A549 (cell line): Measurements from ENCODE around the gene CACNA2D2. TPM values are rescaled to one million over a fixed set of nuclear protein-coding genes. Genes with fewer than 3 reads are reported as not detected.

Experiments used
- ATAC-seq, 2 experiments: fragments of 200-7000 bp in 1 of 2; fragments of >200 bp in 1 of 2; cut with Nextera tagmentation in 1 of 2; cut with Tn5 transposase in 1 of 2; 3 replicates each; pipeline versions ENCODE4 v1.8.0 to v1.9.1; 2018 to 2020; ENCODE audit warnings: mild to moderate bottlenecking in 1 of 2, moderate library complexity in 1 of 2
- CTCF ChIA-PET: fragments of 300-600 bp; sonication (Branson Sonifier 250); formaldehyde crosslinking; extraction: SDS; loops from one replicate; lab custom pipeline; 2021; ENCODE audit warnings: antibody characterized with exemption, inconsistent platforms; lab: Yijun Ruan, JAX
- POLR2A ChIA-PET: fragments of 350-600 bp; formaldehyde crosslinking; extraction: SDS; loops from one replicate; lab custom pipeline; 2021; ENCODE audit warnings: antibody characterized with exemption, inconsistent platforms; lab: Yijun Ruan, JAX
- DNase-seq, 2 experiments: peaks; one replicate each; pipeline versions ENCODE4 v3.0.0 to v3.0.0-alpha.2; 2011 to 2016; ENCODE audit warnings: low read depth in 1 of 2, low spot score in 1 of 2
- FAIRE-seq: peaks from 2 replicates; lab custom pipeline; 2011; peaks lifted over from hg19 to GRCh38; lab: Jason Lieb, UNC
- H3K27ac ChIP-seq, 2 experiments: fragments of >200 bp; sonication (Bioruptor Twin); formaldehyde crosslinking; 3 replicates each; pipeline ENCODE4 v1.5.1; 2016 to 2017
- H3K4me1 ChIP-seq: fragments of >200 bp; sonication (Bioruptor Twin); formaldehyde crosslinking; 3 replicates; pipeline ENCODE4 v1.6.1; 2016
- H3K4me2 ChIP-seq: fragments of >200 bp; sonication (Bioruptor Twin); formaldehyde crosslinking; 3 replicates; pipeline ENCODE4 v1.6.1; 2016
- H3K4me3 ChIP-seq: fragments of >200 bp; sonication (Bioruptor Twin); formaldehyde crosslinking; 3 replicates; pipeline ENCODE4 v1.5.1; 2016
- H3K9me3 ChIP-seq: fragments of >200 bp; sonication (Bioruptor Twin); formaldehyde crosslinking; 3 replicates; pipeline ENCODE4 v1.6.1; 2016
- BCL3 ChIP-seq: fragments of >200 bp; sonication (Bioruptor Twin); formaldehyde crosslinking; IDR thresholded peaks from 3 replicates; pipeline ENCODE4 v1.6.1; 2016
- BHLHE40 ChIP-seq: IDR thresholded peaks from 2 replicates; pipeline ENCODE4 v1.6.1; 2012; ENCODE audit warnings: low read depth, low read length, inconsistent platforms
- CEBPB ChIP-seq, 2 experiments: fragments of >200 bp in 1 of 2; sonication (Bioruptor Twin) in 1 of 2; formaldehyde crosslinking in 1 of 2; IDR thresholded peaks; 2 replicates each; pipeline ENCODE4 v1.6.1; 2012 to 2016
- FOSB ChIP-seq: fragments of 250-450 bp; sonication (Bioruptor Pico); IDR thresholded peaks from 2 replicates; pipeline ENCODE4 v1.5.0; 2020; ENCODE audit warnings: mild to moderate bottlenecking, moderate library complexity
- FOSL2 ChIP-seq, 2 experiments: fragments of 450-650 bp in 1 of 2; fragments of >200 bp in 1 of 2; sonication (Bioruptor Twin) in 1 of 2; formaldehyde crosslinking; IDR thresholded peaks; 2 replicates each; pipeline versions ENCODE4 v1.5.0 to v1.6.1; 2016 to 2020; ENCODE audit warnings: mild to moderate bottlenecking in 1 of 2, moderate library complexity in 1 of 2
- FOXS1 ChIP-seq: fragments of 250-450 bp; sonication (Bioruptor Pico); IDR thresholded peaks from 2 replicates; pipeline ENCODE4 v1.5.0; 2020; ENCODE audit warnings: mild to moderate bottlenecking, moderate library complexity
- HOXB13 ChIP-seq: fragments of 250-450 bp; sonication (Bioruptor Pico); IDR thresholded peaks from 2 replicates; pipeline ENCODE4 v1.5.0; 2020; ENCODE audit warnings: low read depth, mild to moderate bottlenecking, moderate library complexity
- JUNB ChIP-seq: fragments of >200 bp; sonication (Bioruptor Twin); formaldehyde crosslinking; IDR thresholded peaks from 2 replicates; pipeline ENCODE4 v1.6.1; 2016
- POLR2AphosphoS2 ChIP-seq: conservative IDR thresholded peaks from 2 replicates; pipeline ENCODE4 v1.6.1; 2012; ENCODE audit warnings: low read length, improper control_type of control experiment, inconsistent platforms
- RAD21 ChIP-seq, 2 experiments: fragments of >200 bp in 1 of 2; sonication (Bioruptor Twin) in 1 of 2; formaldehyde crosslinking in 1 of 2; IDR thresholded peaks in 1 of 2; conservative IDR thresholded peaks in 1 of 2; 2 replicates in 1 of 2; 3 replicates in 1 of 2; pipeline ENCODE4 v1.6.1; 2012 to 2018; ENCODE audit warnings: inconsistent platforms in 1 of 2
- RFX5 ChIP-seq: fragments of 450-650 bp; IDR thresholded peaks from 2 replicates; pipeline ENCODE4 v1.7.1; 2014; ENCODE audit warnings: antibody characterized with exemption, mild to moderate bottlenecking, moderate library complexity
- RNF2 ChIP-seq: fragments of 200-600 bp; sonication (generic); IDR thresholded peaks from 2 replicates; pipeline ENCODE4 v1.6.1; 2016; ENCODE audit warnings: low read depth, mild to moderate bottlenecking, antibody characterized with exemption, moderate library complexity, borderline replicate concordance
- ZNF302 ChIP-seq: fragments of 250-450 bp; sonication (Bioruptor Pico); IDR thresholded peaks from 2 replicates; pipeline ENCODE4 v1.9.0; 2021; ENCODE audit warnings: inconsistent platforms, mild to moderate bottlenecking, moderate library complexity
- WGBS: methylation state at CpG from one replicate; pipeline ENCODE4 v1.1.6; 2017; ENCODE audit errors: missing lambda C conversion rate; 5-methylcytosine and 5-hydroxymethylcytosine counted together
- polyA plus RNA-seq, 4 experiments: library from polyadenylated mRNA; depleted of rRNA in 3 of 4; stranded (reverse); fragments of >200 nt; fragmentation: RNase III in 1 of 4; extraction: RNeasy Plus Mini Kit Qiagen cat#74134 plus additional on column Dnase treatment in 1 of 4; gene quantifications; 2 replicates in 3 of 4; 3 replicates in 1 of 4; pipeline ENCODE4 v1.2.3, GENCODE V29; 2011 to 2017
- TF ChIP-seq, protein P1 (sequence below): fragments of >200 bp; sonication (Bioruptor Twin); formaldehyde crosslinking; IDR thresholded peaks from 3 replicates; pipeline ENCODE4 v1.5.1; 2016
- TF ChIP-seq, protein P2 (sequence below): fragments of >200 bp; sonication (Bioruptor Twin); formaldehyde crosslinking; IDR thresholded peaks from 2 replicates; pipeline ENCODE4 v1.6.1; 2016
- TF ChIP-seq, protein P3 (sequence below): IDR thresholded peaks from 2 replicates; pipeline ENCODE4 v1.6.1; 2012

Gene CACNA2D2
- polyA plus RNA-seq, 2 of the 4 experiments (the other 2 are of a cell fraction), result 0.21 to 0.75 TPM

DNA sequence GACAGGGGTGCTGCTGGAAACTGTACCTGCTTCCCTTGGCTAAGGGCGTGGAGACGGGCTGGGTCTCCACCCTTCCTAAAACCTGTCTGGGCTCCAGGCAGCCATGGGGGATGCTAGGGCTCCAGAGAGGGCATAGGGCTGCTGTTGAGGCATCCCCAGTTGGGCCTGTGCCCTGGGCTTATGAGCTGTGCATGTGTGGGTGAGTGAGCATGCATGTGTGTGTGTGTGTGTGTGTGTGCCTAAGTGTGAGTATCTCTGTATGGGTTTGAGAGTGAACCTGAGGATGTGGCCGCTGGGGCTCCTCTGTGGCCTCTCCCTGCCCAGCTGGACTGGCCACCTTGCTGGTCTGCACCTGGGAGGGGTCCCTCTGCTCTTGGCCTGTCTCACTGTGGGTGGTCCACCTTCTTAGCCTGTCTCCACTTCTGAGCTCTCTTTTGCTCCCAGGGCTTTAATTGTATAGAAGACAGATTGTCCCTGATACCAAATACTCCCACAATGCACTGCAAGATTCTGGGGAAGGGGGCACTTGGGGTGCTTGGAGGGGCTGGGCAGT, 132.2 kb downstream of the CACNA2D2 start:
- CTCF ChIA-PET, result interaction anchor here (0.7 to 1.5 kb wide), 6 partner anchors 20 to 180 kb away, joined by 3 to 4 read pairs (median 3); no protein-coding TSS in a partner anchor

GRCh38 chr3:50370594-50370993, 132.8 kb downstream of the CACNA2D2 start:
- ChIA-PET POLR2A (no interaction called here), CTCF (interaction anchor here (1.0 to 1.5 kb wide), 5 partner anchors 65 to 181 kb away, joined by 3 to 4 read pairs (median 3); no protein-coding TSS in a partner anchor)
- H3K4me3 ChIP-seq, result no peak overlapping the region
- no peak overlapping the region for H3K27ac ChIP-seq
- H3K4me1 ChIP-seq, result peaks cover 9% of the 10 kb centered on the region; the same call in 2 of the 3 replicates
- peak in 1 of 2 experiments; percentile 45 for DNase-seq
- peak in 1 of 2 experiments; percentile 52; a peak in 3 of 6 replicates for ATAC-seq
- no peak for FAIRE-seq
- 36% methylated on average over 11 of the region's 14 CpGs for WGBS
- H3K4me2 ChIP-seq, result no peak overlapping the region
- no peaks in the 10 kb centered on the region for H3K9me3 ChIP-seq
- TF ChIP-seq FOSB, result no peak
- no peak for TF ChIP-seq FOXS1 (CRISPR knock-in tag)
- TF ChIP-seq RAD21 (conservative IDR thresholded peaks at IDR 0.05 in 1 of 2, IDR thresholded peaks at IDR 0.05 in 1 of 2), result peak in 1 of 2 experiments; percentile 34; a peak in 1 of 5 replicates

More for the DNA sequence above, 132.2 kb downstream of the CACNA2D2 start:
- Histone ChIP-seq H3K9me3 (no peaks in the 10 kb centered on the region), H3K4me1 (peaks cover 9% of the 10 kb centered on the region; the same call in 2 of the 3 replicates), H3K4me3 (no peak overlapping the region), H3K4me2 (no peak overlapping the region), H3K27ac (no peak overlapping the region)
- TF ChIP-seq RNF2, result no peak
- TF ChIP-seq, protein P1, sequence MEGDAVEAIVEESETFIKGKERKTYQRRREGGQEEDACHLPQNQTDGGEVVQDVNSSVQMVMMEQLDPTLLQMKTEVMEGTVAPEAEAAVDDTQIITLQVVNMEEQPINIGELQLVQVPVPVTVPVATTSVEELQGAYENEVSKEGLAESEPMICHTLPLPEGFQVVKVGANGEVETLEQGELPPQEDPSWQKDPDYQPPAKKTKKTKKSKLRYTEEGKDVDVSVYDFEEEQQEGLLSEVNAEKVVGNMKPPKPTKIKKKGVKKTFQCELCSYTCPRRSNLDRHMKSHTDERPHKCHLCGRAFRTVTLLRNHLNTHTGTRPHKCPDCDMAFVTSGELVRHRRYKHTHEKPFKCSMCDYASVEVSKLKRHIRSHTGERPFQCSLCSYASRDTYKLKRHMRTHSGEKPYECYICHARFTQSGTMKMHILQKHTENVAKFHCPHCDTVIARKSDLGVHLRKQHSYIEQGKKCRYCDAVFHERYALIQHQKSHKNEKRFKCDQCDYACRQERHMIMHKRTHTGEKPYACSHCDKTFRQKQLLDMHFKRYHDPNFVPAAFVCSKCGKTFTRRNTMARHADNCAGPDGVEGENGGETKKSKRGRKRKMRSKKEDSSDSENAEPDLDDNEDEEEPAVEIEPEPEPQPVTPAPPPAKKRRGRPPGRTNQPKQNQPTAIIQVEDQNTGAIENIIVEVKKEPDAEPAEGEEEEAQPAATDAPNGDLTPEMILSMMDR, result no peak
- TF ChIP-seq, protein P2, sequence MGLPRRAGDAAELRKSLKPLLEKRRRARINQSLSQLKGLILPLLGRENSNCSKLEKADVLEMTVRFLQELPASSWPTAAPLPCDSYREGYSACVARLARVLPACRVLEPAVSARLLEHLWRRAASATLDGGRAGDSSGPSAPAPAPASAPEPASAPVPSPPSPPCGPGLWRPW, result no peak
- ATAC-seq (no peak), FAIRE-seq (no peak), DNase-seq (no peak)
- POLR2A ChIA-PET, result no interaction called here
- WGBS, result 100% methylated on average over 2 of the region's 3 CpGs

GRCh38 chr3:50369012-50369670, 134.3 kb downstream of the CACNA2D2 start:
- 38% methylated on average over 8 of the region's 9 CpGs for WGBS
- ChIA-PET CTCF (interaction anchor here (1.3 to 1.6 kb wide), 3 partner anchors 10 to 247 kb away, joined by 3 to 5 read pairs (median 4); partner anchors contain the start of gene TMEM115), POLR2A (no interaction called here)
- H3K4me3 ChIP-seq, result no peak overlapping the region
- TF ChIP-seq ZNF302 (CRISPR knock-in tag), result no peak
- no peak for TF ChIP-seq CEBPB (IDR thresholded peaks at IDR 0.05)
- no peak for TF ChIP-seq JUNB
- no peak for TF ChIP-seq BHLHE40
- TF ChIP-seq HOXB13 (CRISPR knock-in tag), result no peak
- TF ChIP-seq POLR2AphosphoS2, result no peak
- no peak for TF ChIP-seq BCL3
- no peak for TF ChIP-seq RFX5
- TF ChIP-seq, protein P3, sequence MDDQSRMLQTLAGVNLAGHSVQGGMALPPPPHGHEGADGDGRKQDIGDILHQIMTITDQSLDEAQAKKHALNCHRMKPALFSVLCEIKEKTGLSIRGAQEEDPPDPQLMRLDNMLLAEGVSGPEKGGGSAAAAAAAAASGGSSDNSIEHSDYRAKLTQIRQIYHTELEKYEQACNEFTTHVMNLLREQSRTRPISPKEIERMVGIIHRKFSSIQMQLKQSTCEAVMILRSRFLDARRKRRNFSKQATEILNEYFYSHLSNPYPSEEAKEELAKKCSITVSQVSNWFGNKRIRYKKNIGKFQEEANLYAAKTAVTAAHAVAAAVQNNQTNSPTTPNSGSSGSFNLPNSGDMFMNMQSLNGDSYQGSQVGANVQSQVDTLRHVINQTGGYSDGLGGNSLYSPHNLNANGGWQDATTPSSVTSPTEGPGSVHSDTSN, result no peak
- TF ChIP-seq FOSL2 (IDR thresholded peaks at IDR 0.05), result no peak
- TF ChIP-seq FOSL2 (CRISPR knock-in tag; IDR thresholded peaks at IDR 0.05), result no peak
- no peak overlapping the region for H3K27ac ChIP-seq
- no peak for DNase-seq
- H3K9me3 ChIP-seq, result no peaks in the 10 kb centered on the region
- no peak overlapping the region for H3K4me2 ChIP-seq
- FAIRE-seq, result no peak
- no peak for ATAC-seq
- H3K4me1 ChIP-seq, result peaks cover 9% of the 10 kb centered on the region; the same call in 2 of the 3 replicates
